ENCODE results near the gene RHOBTB3. TPM values are rescaled to one million over a fixed set of nuclear protein-coding genes. Genes with fewer than 3 reads are reported as not detected.
"Not testable (repeated sequence)": the region's sequence is repeated elsewhere in the genome, so short reads cannot be mapped to it uniquely, and the experiment has no call there.

RHOBTB3 gene
- total RNA-seq, 2 donors from 2014 or later: 87.3 to 134 TPM

- DNase-seq (ENCODE audit: low spot score): no peak
- no peaks in the 10 kb centered on the region for H3K27me3 ChIP-seq (replicated peaks; ENCODE audit: insufficient read depth)
- H3K27ac ChIP-seq: peak overlapping the region; percentile 78 to 87
- H3K9me3 ChIP-seq: no peaks in the 10 kb centered on the region
- WGBS: 57% methylated on average over 10 of the region's 10 CpGs
- TF ChIP-seq POLR2A (IDR thresholded peaks at IDR 0.05) (no peak), CTCF (IDR thresholded peaks at IDR 0.05) (no peak), POLR2AphosphoS5 (IDR thresholded peaks at IDR 0.05) (no peak)
- no peaks in the 10 kb centered on the region for H3K4me1 ChIP-seq (replicated peaks)
- H3K4me3 ChIP-seq: peak overlapping the region in 1 of 2 donors; percentile 46
- intact Hi-C loops (cut with DNase I): no loop called here
- H3K36me3 ChIP-seq: no peaks in the 10 kb centered on the region
Observed at GRCh38 chr5:95835682-95836385, 104.7 kb downstream of the RHOBTB3 start.

GRCh38 chr5:95836544-95836943 lies 105.4 kb downstream of the RHOBTB3 start:
- DNase-seq (ENCODE audit: low spot score): no peak
- Histone ChIP-seq H3K27me3 (replicated peaks; ENCODE audit: insufficient read depth) (no peaks in the 10 kb centered on the region), H3K4me3 (no peak overlapping the region), H3K27ac (no peak overlapping the region), H3K36me3 (no peaks in the 10 kb centered on the region), H3K4me1 (replicated peaks) (no peaks in the 10 kb centered on the region), H3K9me3 (no peaks in the 10 kb centered on the region)
- TF ChIP-seq POLR2A (IDR thresholded peaks at IDR 0.05): no peak
- TF ChIP-seq POLR2AphosphoS5 (IDR thresholded peaks at IDR 0.05): no peak
- TF ChIP-seq CTCF (IDR thresholded peaks at IDR 0.05): no peak
- intact Hi-C loops (cut with DNase I): no loop called here
- 81% methylated on average over 1 of the region's 1 CpG for WGBS

- intact Hi-C loops (cut with DNase I); H3K27ac ChIP-seq: not testable (repeated sequence)
Observed at GRCh38 chr5:95836971-95837370, 105.8 kb downstream of the RHOBTB3 start.

GRCh38 chr5:95837492-95837891 lies 106.4 kb downstream of the RHOBTB3 start:
- WGBS: 97% methylated on average over 5 of the region's 5 CpGs
- H3K4me1 ChIP-seq (replicated peaks): no peaks in the 10 kb centered on the region
- no peaks in the 10 kb centered on the region for H3K27me3 ChIP-seq (replicated peaks; ENCODE audit: insufficient read depth)
- no peak for DNase-seq (ENCODE audit: low spot score)
- no peak overlapping the region for H3K27ac ChIP-seq
- no peak for TF ChIP-seq POLR2AphosphoS5 (IDR thresholded peaks at IDR 0.05)
- H3K9me3 ChIP-seq: no peaks in the 10 kb centered on the region
- H3K36me3 ChIP-seq: no peaks in the 10 kb centered on the region
- no peak overlapping the region for H3K4me3 ChIP-seq
- intact Hi-C loops (cut with DNase I): no loop called here

More at GRCh38 chr5:95836971-95837370, 105.8 kb downstream of the RHOBTB3 start:
- not testable (repeated sequence) for H3K9me3 ChIP-seq; H3K4me1 ChIP-seq (replicated peaks); H3K36me3 ChIP-seq; H3K27me3 ChIP-seq (replicated peaks; ENCODE audit: insufficient read depth); DNase-seq (ENCODE audit: low spot score); H3K4me3 ChIP-seq
- WGBS: 93% methylated on average over 4 of the region's 4 CpGs

GRCh38 chr5:95838001-95838520 lies 106.9 kb downstream of the RHOBTB3 start:
- Histone ChIP-seq H3K4me1 (replicated peaks) (no peaks in the 10 kb centered on the region), H3K27ac (no peak overlapping the region), H3K27me3 (replicated peaks; ENCODE audit: insufficient read depth) (no peaks in the 10 kb centered on the region), H3K36me3 (no peaks in the 10 kb centered on the region), H3K9me3 (no peaks in the 10 kb centered on the region), H3K4me3 (no peak overlapping the region)
- TF ChIP-seq POLR2A (IDR thresholded peaks at IDR 0.05): no peak
- no peak for DNase-seq (ENCODE audit: low spot score)
- intact Hi-C loops (cut with DNase I): no loop called here
- 94% methylated on average over 8 of the region's 8 CpGs for WGBS

GRCh38 chr5:95838556-95838955 lies 107.4 kb downstream of the RHOBTB3 start:
- intact Hi-C loops (cut with DNase I): no loop called here
- H3K4me3 ChIP-seq: no peak overlapping the region
- H3K27me3 ChIP-seq (replicated peaks; ENCODE audit: insufficient read depth): no peaks in the 10 kb centered on the region
- no peaks in the 10 kb centered on the region for H3K9me3 ChIP-seq
- DNase-seq (ENCODE audit: low spot score): no peak
- 81% methylated on average over 1 of the region's 1 CpG for WGBS
- no peaks in the 10 kb centered on the region for H3K36me3 ChIP-seq
- TF ChIP-seq CTCF (IDR thresholded peaks at IDR 0.05) (no peak), POLR2A (IDR thresholded peaks at IDR 0.05) (no peak), POLR2AphosphoS5 (IDR thresholded peaks at IDR 0.05) (no peak)
- H3K4me1 ChIP-seq (replicated peaks): peaks cover 3% of the 10 kb centered on the region
- H3K27ac ChIP-seq: no peak overlapping the region

All from prostate gland (tissue), 2 donors.